NCI-H69 (cell line): Measurements from ENCODE around the gene RCE1.

Experiments used
- DNase-seq: peaks from one replicate; lab custom pipeline; 2025; lab: John Stamatoyannopoulos, UW

RCE1 gene

DNA sequence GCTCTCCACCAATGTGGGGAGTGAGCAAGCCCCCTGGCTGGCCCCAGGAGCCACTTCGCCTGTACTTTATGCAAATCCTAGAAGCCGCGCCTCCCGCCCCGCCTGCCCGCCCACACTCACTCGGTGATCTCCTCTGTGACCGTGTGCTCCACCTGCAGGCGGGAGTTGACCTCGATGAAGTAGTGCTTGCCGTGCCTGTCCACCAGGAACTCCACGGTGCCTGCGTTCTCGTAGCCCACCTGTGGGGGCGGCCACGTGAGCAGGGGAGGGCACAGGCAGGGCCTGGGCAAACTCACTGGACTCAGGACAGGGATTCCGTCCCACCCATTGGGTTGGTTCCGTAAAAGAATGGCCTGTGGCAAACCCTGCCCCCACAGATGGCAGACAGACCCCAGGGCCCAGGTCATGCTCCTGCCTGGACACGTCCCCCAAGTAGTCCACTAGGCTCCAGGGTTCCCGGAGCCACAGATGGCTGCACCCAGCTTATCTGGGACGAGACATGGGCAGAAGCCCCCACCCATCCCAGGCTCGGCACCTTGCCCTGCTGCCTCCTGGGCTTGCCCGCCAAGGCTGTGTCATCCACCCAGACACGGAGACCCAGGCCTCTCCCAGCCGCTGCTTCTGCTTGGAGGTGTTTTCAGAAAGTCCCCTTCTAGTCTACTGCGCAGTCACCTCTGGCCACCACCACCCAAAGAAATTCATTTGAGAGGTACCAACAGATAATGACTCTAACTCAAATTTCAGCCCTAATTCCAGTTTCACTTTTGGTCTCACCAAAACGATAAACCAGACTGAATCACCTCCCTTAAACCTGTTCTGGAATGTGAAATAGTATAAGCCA lies 25.7 kb downstream of the RCE1 start:
- peak; percentile 66 for DNase-seq

DNA sequence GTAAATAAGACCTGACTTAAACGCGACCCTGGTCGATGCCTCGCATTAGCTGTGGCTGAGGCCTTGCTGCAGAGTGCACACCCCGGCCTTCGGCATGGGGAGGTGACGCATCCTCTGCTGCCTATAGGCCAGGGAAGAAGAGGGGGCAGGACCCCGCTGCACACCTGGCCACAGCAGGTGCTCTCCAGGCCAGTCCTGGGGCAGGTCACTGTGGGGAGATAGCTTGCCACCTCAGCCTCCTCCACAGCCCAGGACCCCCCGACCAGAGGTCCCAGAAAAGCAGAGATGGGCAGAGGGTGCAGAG lies 26.3 kb downstream of the RCE1 start:
- DNase-seq, result no peak

DNA sequence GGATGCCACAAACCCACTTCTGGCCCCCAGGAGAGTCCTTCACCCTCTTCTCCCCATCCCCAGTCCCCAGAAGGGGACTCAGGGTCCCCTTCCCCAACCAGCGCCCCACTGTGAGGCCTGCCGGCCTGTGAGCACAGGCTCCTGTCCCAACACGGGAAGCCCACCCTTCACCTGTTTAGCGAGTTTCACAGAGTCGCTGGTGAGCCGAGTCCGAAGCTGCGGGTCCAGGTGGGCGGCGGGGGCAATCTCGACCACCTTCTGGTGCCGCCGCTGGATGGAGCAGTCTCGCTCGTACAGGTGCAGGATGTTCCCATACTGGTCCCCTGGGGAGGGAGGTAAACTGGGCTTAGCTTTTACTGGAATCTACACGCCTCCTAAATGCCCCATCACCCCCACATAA lies 26.9 kb downstream of the RCE1 start:
- no peak for DNase-seq

DNA sequence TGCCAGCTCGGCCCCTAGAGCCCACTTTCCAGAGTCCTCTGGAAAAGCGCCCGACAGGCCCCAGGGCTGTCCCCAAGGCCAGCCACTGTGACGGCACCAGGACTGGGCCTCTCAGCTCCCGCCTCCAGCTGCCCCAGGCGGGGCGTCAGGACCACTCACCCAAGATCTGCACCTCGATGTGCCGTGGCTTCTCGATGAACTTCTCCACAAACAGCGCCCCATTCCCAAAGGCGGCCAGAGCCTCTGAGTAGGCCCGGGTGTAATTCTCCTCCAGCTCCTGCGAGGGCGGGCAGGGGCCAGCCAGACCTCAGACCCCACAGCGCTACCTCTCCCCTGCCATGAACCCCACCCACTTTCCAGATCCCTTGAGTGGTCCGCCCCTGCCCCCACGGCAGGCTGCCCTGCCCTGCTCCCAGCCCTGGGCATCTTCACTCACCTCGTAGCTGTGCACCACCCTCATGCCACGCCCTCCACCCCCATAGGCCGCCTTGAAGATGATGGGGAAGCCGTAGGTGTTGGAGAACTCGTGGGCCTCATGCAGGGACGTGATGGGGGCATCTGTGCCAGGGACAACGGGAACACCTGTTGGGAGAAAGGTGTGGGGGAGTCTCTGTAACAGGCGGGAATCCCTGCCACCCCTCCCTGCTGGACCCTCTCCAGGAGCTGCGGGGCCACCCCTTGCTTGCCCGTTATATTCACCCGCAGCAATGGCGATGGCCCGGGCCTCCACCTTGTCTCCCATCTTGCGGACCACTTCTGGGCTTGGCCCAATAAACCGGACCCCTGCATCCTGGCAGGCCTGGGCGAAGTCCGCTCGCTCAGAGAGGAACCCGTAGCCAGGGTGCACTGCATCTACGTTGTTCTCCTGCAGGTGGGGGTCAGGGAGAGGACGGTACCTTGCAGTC lies 27.6 kb downstream of the RCE1 start:
- DNase-seq, result no peak

DNA sequence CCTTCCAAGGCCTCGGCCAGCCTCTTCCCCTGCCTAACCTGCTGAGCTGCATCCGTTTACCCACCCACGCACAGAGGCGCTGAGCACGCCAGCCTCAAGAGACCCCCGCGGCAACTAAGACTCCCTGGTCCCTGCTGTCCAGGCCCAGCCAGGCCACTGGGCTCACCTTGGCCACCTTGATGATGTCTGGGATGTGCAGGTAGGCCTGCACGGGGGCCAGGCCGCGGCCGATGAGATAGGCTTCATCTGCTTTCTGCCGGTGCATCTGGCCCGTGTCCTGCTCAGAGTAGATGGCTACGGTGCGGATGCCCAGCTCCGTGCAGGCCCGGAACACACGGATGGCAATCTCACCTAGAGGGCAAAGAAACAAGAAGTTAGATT lies 28.3 kb downstream of the RCE1 start:
- DNase-seq, result no peak

DNA sequence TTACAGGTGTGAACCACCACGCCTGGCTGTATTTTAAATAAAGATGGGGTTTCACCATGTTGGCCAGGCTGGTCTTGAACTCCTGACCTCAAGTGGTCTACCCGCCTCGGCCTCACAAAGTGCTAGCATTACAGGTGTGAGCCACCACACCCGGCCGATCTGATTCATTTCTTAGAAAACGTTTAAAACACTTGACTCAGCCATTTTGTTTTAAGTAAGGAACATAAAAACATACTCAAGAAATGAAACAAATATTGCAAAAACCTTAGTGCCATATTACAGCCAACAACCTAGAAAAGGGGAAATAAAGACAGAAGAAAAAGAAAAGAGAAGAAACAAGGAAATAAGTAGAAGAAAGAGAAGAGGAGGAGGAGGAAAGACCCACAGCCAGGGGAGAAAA lies 31.0 kb downstream of the RCE1 start:
- DNase-seq, result no peak

DNA sequence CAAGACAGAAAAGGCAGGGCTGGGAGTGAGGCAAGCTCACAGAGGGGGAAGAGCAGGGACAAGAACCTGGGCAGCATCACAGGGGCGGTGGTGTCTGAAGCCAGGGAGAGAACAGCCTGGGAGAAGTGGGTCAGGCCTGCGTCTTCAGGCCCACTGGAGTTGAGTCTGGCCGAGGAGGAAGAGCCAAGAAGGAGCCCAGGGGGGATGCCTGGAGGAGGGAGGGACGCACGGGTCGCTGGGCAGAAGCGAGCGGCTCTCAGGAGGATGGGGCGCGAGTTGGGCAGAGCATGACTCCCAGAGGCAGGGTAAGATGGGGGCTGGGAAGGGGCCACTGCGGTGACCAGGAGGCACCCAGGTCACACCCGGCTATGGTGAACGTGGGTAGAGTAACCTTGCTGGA lies 32.1 kb downstream of the RCE1 start:
- DNase-seq, result no peak

DNA sequence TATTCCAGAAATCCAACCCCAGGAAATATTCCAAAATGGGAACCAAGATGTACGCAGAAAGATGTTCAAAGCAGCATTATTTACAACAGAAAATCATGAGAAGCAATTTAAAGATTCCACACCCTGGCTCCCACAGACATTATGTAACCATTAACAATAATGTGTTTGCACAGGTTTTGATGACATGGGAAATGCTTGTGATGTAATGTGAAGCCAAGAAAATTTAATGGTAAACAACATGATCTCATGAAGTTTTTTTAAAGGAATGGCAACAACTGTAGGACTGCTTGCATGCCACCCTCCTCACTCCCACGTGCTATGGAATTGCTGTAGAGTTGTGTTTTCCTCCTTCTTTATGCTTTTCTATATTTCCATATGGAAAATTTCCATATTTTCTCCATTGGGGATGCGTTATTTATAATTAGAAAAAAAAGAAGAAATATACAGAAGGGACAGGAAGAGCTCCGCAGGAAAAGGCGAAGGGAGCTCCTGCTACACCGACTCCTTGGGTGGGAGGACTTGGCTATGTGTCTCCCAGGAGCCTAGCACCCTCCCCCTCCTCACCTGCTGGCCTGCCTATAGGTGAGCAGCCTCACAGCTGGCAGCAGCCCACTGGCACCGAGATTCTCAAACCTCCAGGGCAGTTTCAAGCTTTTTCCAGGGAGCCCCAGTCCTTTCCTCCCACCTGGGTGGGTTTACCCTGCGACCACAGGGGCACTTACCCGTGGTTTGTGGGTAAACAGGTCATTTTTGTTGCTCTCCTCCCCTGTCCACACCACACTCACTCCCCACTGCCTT lies 34.5 kb downstream of the RCE1 start:
- peak; percentile 53 for DNase-seq

DNA sequence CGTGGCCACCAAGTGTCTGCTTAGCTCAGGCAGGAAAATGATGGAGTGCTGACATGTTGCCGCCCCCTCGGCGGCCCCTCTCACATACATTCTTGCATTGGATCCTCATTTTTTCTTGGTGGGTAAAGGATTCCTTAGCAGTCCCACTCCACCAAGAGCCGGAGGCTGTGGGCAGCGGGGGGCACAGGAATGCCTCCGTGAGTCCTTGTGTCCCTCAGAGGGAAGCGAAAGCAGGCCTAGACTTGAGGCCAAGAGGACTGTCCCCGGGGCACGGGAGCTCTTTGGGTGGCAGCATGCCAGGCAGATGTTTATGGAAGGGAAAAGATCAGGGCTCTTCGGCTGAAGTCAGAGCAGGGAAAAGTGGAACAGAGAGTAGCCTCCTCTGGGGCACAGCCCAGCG lies 35.2 kb downstream of the RCE1 start:
- no peak for DNase-seq

DNA sequence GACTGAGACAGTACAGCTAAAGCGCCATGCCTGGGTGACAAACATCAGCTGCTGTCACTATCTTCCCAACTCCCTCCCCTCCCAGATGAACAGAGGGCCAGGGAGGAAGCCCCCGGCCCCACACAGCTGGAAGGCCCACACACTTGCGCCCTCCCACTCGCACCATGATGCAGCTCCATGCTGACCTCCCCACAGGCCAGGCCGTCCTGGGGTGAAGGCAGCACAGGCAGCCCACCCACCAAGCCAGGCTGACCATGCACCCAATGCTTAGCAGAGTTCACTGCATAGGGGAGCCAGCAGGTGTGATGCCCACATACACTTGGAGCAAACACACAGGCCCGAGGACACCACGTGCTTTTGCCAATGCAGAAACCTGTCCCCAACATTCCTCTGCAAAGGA lies 35.8 kb downstream of the RCE1 start:
- DNase-seq, result no peak

DNA sequence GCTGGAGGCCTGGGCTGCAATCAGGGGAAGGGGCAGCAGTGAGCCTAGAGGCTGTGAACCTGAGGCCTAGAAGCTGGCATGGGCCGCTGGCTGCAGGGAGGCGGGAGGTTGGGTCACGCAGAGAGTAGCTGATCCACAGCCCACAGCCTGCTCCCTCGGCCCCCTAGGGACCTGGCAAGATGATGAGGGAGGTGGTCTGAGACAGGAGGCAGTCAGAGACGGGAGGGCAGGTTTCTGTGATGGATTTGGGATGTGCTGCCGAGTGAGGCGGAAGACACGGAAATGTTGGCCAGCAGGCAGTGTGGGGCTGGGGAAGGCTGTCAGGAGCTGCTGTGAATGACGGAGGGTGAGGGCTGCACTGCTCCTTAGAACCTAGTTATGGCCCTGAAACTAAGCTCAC lies 36.3 kb downstream of the RCE1 start:
- no peak for DNase-seq

DNA sequence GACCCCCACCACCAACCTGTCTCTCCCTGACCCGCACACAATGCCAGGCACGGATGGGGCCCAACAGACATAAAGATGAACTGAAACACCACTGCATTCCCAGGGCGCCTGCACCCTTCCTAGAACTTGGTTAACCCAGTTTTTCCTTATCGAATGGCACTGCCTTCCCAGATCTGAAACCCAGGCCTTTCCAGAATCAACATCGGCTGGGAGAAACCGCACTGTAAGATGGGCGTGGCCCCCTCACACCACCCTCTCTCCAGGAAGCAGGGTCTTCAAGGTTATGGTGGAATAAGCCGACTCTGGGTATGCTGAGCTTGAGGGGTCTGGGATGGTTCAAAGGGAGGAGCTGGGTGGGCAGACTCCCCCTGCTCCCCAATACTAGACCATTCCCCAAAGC lies 36.8 kb downstream of the RCE1 start:
- DNase-seq, result no peak

DNA sequence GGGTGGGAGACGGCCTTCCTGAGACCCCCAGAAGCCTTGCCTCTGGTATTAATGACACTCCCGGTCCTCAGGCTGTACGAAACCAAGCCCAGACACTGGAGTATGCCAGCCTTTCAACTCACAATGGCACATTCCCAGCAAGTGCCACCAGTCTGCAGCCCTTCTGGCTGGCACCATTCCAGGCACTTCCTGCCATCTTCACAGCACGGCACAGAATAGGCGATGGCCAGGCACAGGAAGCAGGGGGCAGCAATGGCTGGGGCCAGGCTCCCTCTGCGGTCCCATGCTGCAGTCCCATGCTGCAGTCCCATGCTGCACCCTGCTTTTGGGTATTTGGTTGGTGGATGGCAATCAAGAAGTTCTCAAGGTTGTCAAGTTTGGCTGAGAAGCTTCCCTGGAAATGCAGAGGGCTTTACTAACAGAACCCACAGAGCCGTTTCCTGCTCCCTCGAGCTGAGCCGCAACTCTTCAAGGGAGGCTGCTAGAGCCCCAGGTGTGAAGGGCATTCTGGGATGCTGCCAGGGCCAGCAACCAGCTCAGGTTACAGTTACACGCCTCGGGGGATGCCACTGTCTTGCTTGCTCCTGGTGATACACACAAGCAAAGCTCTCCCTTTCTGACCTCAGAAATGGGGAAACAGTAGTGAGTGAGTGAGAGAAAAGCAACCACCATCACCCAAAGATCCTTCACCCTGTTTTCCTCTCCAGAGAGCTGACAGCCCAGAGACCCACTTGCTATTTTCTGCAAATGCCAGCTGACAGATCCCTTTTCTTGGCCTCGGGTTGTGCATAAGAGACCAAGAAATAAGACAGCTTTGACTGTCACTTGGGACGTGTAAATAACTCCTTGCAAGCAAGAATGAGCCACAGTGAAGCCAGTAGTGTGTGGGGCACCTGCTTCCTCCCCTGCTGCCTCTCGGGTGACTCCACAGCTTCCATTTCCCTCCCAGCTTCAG lies 37.5 kb downstream of the RCE1 start:
- peak; percentile 97 for DNase-seq

DNA sequence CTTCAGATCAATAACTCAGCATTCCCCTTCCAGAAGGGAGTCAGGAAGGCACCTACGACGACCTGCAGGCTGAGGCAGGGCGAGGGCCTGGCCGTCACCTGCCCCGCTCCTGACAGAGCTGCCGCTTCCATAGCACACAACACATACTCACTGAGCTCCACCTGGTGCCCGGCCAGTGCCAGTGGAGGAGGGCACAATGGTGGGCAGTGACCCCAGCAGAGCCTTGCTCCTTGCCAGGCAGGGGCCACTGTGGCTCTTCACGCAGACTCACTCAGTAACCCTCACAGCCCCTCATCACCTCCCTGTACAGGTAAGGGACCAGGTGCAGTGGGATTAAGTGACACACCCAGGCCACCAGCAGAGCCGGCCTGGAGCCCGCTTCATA lies 38.2 kb downstream of the RCE1 start:
- peak; percentile 66 for DNase-seq

DNA sequence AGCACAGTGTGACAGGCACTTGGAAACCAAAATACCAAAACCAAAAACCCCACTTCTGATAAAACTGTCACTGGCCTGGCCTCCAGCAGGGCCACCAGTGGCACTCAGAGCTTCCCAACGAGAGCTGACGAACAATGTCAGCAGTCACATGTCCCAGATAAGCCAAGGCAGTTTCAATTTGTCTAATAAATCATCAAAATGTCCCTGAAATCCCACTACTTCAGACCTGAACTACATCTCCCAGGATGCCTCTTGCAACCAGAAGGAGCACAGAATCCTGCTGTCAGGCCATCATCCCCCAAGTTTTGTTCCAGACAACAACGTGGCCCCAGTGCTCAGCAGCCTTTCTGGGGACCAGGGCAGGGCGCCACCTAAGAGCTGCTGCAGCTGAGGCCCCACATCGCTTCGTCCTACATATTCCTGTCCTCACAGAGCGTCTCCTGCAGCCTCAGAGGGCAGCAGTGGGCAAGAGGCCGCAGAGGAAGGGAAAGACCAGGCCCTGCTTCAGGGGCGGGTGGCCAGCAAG lies 38.7 kb downstream of the RCE1 start:
- DNase-seq, result peak; percentile 54

DNA sequence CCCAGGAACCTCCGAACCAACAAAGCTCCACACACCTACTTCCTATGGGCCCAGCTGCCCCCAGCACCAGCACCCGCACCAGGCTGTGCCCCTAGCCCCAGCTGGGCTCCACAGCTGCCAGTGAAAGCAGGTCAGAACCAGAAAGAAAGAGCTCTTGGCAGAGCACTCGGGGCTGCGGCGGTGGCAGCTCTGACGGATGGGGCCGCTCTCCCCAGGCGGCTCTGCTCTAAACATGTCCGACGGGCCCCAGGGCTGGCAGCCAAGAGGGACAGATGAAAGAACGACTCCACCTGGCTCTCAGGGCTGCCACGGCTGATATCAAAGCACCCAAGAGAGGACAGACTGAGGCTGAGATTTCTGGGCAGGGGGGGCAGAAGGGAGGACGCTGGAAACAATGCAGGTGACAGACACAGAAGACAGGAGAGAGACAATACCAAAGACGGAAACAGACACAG lies 39.3 kb downstream of the RCE1 start:
- DNase-seq, result peak; percentile 93

DNA sequence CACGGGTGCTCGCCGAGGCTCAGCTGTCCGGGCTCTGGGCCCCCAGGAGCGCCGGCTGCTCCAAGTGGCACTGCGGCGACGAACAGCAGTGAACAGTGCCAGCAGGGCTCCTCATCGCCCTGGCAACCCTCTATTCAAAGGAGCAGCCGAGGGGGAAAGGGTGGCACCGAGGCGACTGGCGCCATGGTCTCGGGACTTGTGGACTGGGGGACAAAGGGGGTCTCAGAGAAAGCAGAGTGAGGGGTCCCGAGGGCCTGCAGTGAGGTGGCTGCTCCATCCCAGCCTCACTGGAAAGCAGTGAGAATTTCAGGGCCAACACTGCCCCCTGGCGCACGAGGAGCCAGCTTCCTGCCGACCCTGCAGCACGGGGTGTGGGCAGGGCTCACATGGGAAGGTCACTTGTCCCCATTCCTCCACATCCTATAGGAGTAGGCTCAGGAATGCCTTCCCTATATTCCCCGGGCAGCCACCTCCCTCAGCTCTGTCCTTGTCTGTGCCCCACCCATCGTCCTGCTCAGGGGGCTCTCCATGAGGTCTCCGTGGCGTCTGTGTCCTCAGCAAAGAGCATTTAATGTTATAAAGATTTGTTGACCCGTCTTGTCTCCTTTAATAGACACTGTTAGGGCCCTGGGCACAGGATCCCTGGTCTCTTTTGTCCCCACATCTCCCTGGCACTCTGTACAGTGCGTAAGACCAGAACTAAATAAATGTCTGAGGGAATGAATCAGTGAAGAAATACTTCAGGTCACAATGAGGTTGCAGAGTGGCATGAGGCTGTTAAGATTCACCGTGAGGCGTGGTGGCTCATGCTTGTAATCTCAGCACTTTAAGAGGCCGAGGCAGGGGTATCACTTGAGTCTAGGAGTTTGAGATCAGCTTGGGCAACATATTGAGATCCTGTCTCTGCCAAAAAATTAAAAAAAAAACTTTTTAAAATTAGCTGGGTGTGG lies 40.0 kb downstream of the RCE1 start:
- peak; percentile 93 for DNase-seq

DNA sequence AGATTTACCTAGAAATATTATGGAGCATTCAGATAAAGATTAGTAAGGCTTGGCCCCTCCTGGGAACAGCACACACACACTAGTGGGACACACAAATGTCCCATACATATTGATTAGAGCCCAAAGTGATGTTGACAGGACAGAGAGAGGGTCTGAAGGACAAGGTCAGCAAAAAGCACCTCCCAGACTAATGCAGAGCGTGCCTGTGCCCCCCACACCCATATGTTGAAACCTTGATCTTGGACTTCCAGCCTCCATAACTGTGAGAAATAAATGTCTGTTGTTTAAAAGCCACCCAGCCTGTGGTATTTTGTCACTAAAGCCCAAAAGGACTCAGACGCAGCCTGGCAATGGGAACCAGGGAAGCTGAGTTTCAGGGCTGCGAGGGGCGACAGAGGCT lies 41.2 kb downstream of the RCE1 start:
- no peak for DNase-seq

DNA sequence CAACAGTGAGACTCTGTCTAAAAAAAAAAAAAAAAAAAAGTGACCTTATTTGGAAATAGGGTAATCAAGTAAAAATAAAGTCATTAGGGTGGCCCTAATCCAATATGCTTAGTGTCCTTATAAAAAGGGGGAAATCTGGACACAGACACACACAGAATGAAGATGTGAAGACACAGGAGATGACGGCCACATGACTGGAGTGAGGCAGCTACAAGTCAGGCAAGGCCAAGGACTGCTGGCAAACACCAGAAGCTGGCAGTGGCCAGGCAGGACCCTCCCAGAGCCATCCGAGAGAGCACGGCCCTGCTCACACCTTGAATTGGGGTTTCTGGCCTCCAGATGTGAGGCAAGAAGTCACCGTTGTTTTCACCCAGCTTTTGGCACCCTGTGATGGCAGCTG lies 42.2 kb downstream of the RCE1 start:
- no peak for DNase-seq

DNA sequence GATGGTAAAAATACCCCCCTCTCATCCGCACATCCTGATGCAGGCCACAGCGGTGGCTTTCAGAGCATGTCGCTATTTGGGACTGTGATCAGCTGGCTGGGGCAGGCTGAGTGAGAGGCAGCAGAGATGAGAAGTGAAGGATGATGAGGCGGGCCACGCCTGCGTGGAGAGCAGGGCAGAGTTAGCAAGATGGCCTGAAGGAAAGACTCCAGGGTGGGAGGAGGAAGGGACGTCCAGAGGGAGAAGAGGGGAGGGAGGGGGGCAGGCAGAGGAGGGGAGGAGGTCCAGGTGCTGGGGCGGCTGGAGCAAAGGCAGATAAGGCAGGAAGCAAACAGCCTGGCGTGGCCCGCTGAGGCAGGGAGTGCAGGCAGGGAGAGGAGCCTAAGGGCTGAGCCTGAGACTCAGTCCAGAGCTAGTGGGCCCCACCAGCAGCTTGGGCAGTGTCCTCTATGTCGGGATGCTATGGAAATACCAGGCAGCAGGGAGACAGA lies 42.8 kb downstream of the RCE1 start:
- DNase-seq, result no peak
